Testis (tissue), 3 donors: Measurements from ENCODE around the gene TRIM28. TPM values are rescaled to one million over a fixed set of nuclear protein-coding genes. Genes with fewer than 3 reads are reported as not detected.

Experiments used
- DNase-seq: peaks from one replicate; pipeline ENCODE4 v3.0.0-alpha.2; 2019
- H3K27ac ChIP-seq, 2 donors: fragments of 200-600 bp; sonication (generic); one replicate each; pipeline ENCODE4 v1.5.1; 2019
- H3K27me3 ChIP-seq: fragments of 200-600 bp; sonication (generic); one replicate; pipeline ENCODE4 v1.5.1; 2019
- H3K36me3 ChIP-seq: fragments of 200-600 bp; sonication (generic); one replicate; pipeline ENCODE4 v1.5.1; 2017; ENCODE audit warnings: low read depth; ENCODE audit errors: missing control alignments
- H3K4me1 ChIP-seq: fragments of 200-600 bp; sonication (generic); one replicate; pipeline ENCODE4 v1.5.1; 2019
- H3K4me3 ChIP-seq, 2 donors: fragments of 200-600 bp; sonication (generic); one replicate each; pipeline ENCODE4 v1.5.1; 2017 to 2019
- H3K9me3 ChIP-seq: fragments of 200-600 bp; sonication (generic); one replicate; pipeline ENCODE4 v1.5.1; 2017
- CTCF ChIP-seq, 3 experiments: fragments of 450-650 bp in 2 of 3; fragments of 200-600 bp in 1 of 3; sonication (generic) in 1 of 3; IDR thresholded peaks; one replicate each; pipeline ENCODE4 v1.5.1; 2016 to 2019; ENCODE audit warnings: antibody characterized with exemption in 3 of 3, mild to moderate bottlenecking in 2 of 3, moderate library complexity in 1 of 3
- POLR2A ChIP-seq: fragments of 450-650 bp; IDR thresholded peaks from one replicate; pipeline ENCODE4 v1.6.1; 2017; ENCODE audit warnings: antibody characterized with exemption, mild to moderate bottlenecking, moderate library complexity
- WGBS, 2 donors: methylation state at CpG; one replicate each; pipeline ENCODE4 v1.1.5; 2018; 5-methylcytosine and 5-hydroxymethylcytosine counted together
- intact Hi-C: fragments of 100-400 bp; cut with DNase I; formaldehyde crosslinking; loops from one replicate; pipeline ENCODE4 v1.15.1; 2023; ENCODE audit warnings: low total_unique reads
- polyA plus RNA-seq: library from polyadenylated mRNA; stranded (reverse); fragments of 350-450 nt; fragmentation: Illumina TruSeq; extraction: RNeasy Lipid Tissue Mini Kit (QIAGEN cat#74804); gene quantifications from one replicate; pipeline ENCODE4 v1.2.3, GENCODE V29; 2014; ENCODE audit warnings: low read depth, low replicate concordance; ENCODE audit not compliant: insufficient read depth
- total RNA-seq, 2 donors: library from RNA; depleted of rRNA; stranded (reverse); fragments of >200 nt; gene quantifications; one replicate each; pipeline ENCODE4 v1.2.3, GENCODE V29; 2016

The TRIM28 gene
- total and polyA plus RNA-seq, 3 donors from 2014 or later, result 415 to 694 (median 521) TPM

DNA sequence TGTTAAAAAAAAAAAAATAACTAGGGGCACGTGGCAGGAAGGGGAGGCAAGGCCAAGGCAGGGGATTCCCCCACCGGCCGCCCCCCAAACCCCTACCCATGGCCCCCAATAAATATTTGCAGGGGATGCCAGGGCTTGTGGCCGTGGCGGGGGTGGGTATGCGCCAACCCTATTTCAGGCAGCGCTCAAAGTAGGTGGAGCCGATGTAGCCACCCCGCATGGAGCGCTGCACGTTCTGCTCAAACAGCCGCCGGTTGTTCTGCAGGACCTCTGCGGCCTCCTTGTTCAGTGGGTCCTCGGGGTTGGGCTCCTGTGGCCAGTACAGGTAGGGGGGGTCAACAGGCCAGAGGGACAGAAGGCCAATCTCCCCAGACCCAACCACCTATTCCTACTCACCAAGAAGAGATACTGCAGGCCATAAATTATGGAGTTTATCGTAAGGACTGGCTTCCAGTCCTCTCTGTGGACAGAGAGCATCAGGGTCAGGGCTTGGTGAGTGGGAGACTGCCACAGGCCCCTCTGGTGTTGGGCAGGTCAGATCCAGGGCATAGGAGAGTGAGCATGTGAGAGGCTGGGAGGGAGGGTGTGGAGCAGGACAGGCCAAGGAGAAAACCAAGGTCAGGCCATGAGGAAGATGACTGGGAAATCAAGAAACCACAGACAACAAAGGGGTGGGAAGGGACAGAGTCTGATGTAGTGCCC, 12.2 kb downstream of the TRIM28 start:
- no peaks in the 10 kb centered on the region for H3K9me3 ChIP-seq
- WGBS, 2 donors, result 60 to 66% methylated on average over 10 to 16 of the region's 16 CpGs
- no peaks in the 10 kb centered on the region for H3K27me3 ChIP-seq
- no peak overlapping the region for H3K4me3 ChIP-seq
- intact Hi-C loops, result no loop called here
- H3K36me3 ChIP-seq, result no peaks in the 10 kb centered on the region
- H3K4me1 ChIP-seq, result peaks cover 42% of the 10 kb centered on the region
- no peak for DNase-seq
- TF ChIP-seq CTCF (IDR thresholded peaks at IDR 0.05), result no peak
- no peak for TF ChIP-seq POLR2A
- peak overlapping the region; percentile 66 to 100 for H3K27ac ChIP-seq

- no peak for DNase-seq
- Histone ChIP-seq H3K27ac (peak overlapping the region; percentile 92 to 100), H3K4me1 (peaks cover 47% of the 10 kb centered on the region), H3K4me3 (no peak overlapping the region), H3K36me3 (no peaks in the 10 kb centered on the region), H3K27me3 (no peaks in the 10 kb centered on the region), H3K9me3 (no peaks in the 10 kb centered on the region)
- no peak for TF ChIP-seq CTCF (IDR thresholded peaks at IDR 0.05)
- no peak for TF ChIP-seq POLR2A
- intact Hi-C loops, result no loop called here
- 47 to 56% methylated on average over 10 of the region's 10 CpGs for WGBS, 2 donors
Observed at GRCh38 chr19:58556622-58557220, 12.9 kb downstream of the TRIM28 start.

DNA sequence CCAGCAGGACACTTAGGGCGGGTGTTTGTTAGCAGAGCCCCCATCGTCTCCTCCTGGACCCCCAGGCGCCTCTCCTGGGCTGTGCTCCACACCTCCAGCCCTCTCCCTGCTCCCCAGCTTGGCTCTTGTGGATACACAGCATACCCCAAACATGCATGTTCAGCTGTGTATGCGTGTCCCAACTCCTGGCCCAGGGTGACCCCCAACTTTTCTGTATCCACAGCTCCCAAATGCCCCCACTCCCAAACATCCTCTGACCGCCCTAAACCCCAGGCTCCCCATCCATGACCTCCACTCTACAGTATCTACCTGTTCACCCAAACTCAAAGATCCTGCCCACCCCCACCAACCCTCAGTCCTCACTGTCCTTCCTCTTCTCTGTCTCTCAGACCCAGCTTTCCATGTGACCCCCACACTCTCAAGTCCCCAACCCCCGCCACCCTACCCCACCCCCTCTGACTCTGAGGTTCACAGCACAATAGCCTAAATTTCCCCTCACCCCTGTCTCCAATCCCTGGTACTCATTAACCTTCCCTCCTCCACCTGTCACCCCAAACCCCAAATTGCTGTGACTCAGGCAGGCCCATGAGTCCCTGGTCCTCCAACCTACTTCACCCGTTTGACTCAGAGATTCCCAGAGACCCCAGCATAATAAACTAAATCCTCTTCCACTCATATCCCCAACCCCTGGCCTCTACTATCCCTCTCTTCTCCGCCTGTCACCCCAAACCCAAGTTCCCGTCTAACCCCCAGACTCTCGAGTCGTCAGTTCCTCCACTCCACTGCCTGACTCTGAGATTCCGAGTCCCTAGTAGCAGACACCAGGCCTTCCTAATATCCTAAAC, 13.6 kb downstream of the TRIM28 start:
- Histone ChIP-seq H3K4me3 (peak overlapping the region; percentile 66 to 84), H3K27me3 (no peaks in the 10 kb centered on the region), H3K4me1 (peaks cover 54% of the 10 kb centered on the region), H3K9me3 (no peaks in the 10 kb centered on the region), H3K27ac (peak overlapping the region; percentile 92 to 100), H3K36me3 (no peaks in the 10 kb centered on the region)
- intact Hi-C loops, result no loop called here
- no peak for DNase-seq
- TF ChIP-seq CTCF (IDR thresholded peaks at IDR 0.05) (no peak), POLR2A (no peak)
- WGBS, 2 donors, result 14 to 27% methylated on average over 9 to 12 of the region's 12 CpGs

- TF ChIP-seq CTCF (IDR thresholded peaks at IDR 0.05), result no peak
- TF ChIP-seq POLR2A, result no peak
- Histone ChIP-seq H3K4me1 (peaks cover 61% of the 10 kb centered on the region), H3K9me3 (no peaks in the 10 kb centered on the region), H3K36me3 (no peaks in the 10 kb centered on the region), H3K27me3 (no peaks in the 10 kb centered on the region), H3K4me3 (peak within 1 kb of the TSS; percentile 66 to 84), H3K27ac (peak within 1 kb of the TSS; percentile 92 to 100)
- 1 to 2% methylated on average over 16 to 40 of the region's 62 CpGs for WGBS, 2 donors
- no peak for DNase-seq
- intact Hi-C loops, result no loop called here
Observed at GRCh38 chr19:58558066-58558622, 14.3 kb downstream of the TRIM28 start, which contains the start of gene UBE2M. Gene UBE2M, minus strand, starts transcription at chr19:58558611. Its CDS starts 230 bp downstream, at chr19:58558381.
